ENCODE measurements around the gene ANKRD16. TPM values are rescaled to one million over a fixed set of nuclear protein-coding genes. Genes with fewer than 3 reads are reported as not detected.
"Not testable (repeated sequence)": the region's sequence is repeated elsewhere in the genome, so short reads cannot be mapped to it uniquely, and the experiment has no call there.

ANKRD16 gene
- total RNA-seq, 1 experiment from 2014 or later = 4.9 TPM

- Histone ChIP-seq H3K4me3 (ENCODE audit: low read length) (no peak overlapping the region), H3K4me2 (ENCODE audit: low read length) (no peak overlapping the region), H3K9ac (ENCODE audit: low read length) (no peak overlapping the region), H3K4me1 (ENCODE audit: insufficient read depth, low read length) (peaks cover 3% of the 10 kb centered on the region; the same call in 1 of the 2 replicates), H3K36me3 (ENCODE audit: low read depth, low read length) (no peaks in the 10 kb centered on the region), H3F3A (ENCODE audit: low read length, unreplicated experiment) (no peaks in the 10 kb centered on the region), H3K9me2 (replicated peaks; ENCODE audit: low read length) (no peaks in the 10 kb centered on the region), H4K20me1 (ENCODE audit: low read length) (no peaks in the 10 kb centered on the region), H2AFZ (ENCODE audit: low read length) (no peak overlapping the region), H3K9me3 (ENCODE audit: low read length) (no peaks in the 10 kb centered on the region), H3K79me2 (ENCODE audit: low read length) (no peaks in the 10 kb centered on the region), H3K27me3 (ENCODE audit: low read length) (no peaks in the 10 kb centered on the region), H3K27ac (ENCODE audit: low read length) (no peak overlapping the region)
- POLR2A ChIA-PET (ENCODE audit: unreplicated experiment) = no interaction called here
- DNase-seq (peak; percentile 59), ATAC-seq (peak; percentile 66)
- BruUV-seq (replicated peaks) = no TSS peak
- intact Hi-C loops (cut with micrococcal nuclease) = loop anchor here (1.0 to 2.0 kb wide), 2 partner anchors 63 to 86 kb away; no protein-coding TSS in a partner anchor
- no peak for TF ChIP-seq EZH2phosphoT487 (IDR thresholded peaks at IDR 0.05; ENCODE audit: borderline replicate concordance, low read length)
- TF ChIP-seq EZH2 (IDR thresholded peaks at IDR 0.05; ENCODE audit: low read length, unreplicated experiment) = no peak
- peak; percentile 57 for TF ChIP-seq CTCF (conservative IDR thresholded peaks at IDR 0.05; ENCODE audit: low read depth, low read length)
- CTCF ChIA-PET = interaction anchor here (0.6 to 1.0 kb wide), 3 partner anchors 16 to 250 kb away, joined by 3 to 8 read pairs (median 3); partner anchors contain the start of genes ANKRD16, FBH1 and TASOR2
Measured at GRCh38 chr10:5873515-5873995, 16.1 kb downstream of the ANKRD16 start.

- Histone ChIP-seq H3K79me2 (ENCODE audit: low read length) (no peaks in the 10 kb centered on the region), H3K36me3 (ENCODE audit: low read depth, low read length) (no peaks in the 10 kb centered on the region), H3K4me2 (ENCODE audit: low read length) (peak overlapping the region; percentile 48; the same call in 1 of the 2 replicates), H4K20me1 (ENCODE audit: low read length) (no peaks in the 10 kb centered on the region), H3K9me2 (replicated peaks; ENCODE audit: low read length) (no peaks in the 10 kb centered on the region), H3F3A (ENCODE audit: low read length, unreplicated experiment) (no peaks in the 10 kb centered on the region), H3K9me3 (ENCODE audit: low read length) (no peaks in the 10 kb centered on the region), H3K9ac (ENCODE audit: low read length) (no peak overlapping the region), H2AFZ (ENCODE audit: low read length) (no peak overlapping the region), H3K27ac (ENCODE audit: low read length) (0 out of 2 replicates have a peak overlapping the region, but pooled peaks have one; percentile 5), H3K27me3 (ENCODE audit: low read length) (no peaks in the 10 kb centered on the region), H3K4me1 (ENCODE audit: insufficient read depth, low read length) (peaks cover 3% of the 10 kb centered on the region; the same call in 1 of the 2 replicates), H3K4me3 (ENCODE audit: low read length) (no peak overlapping the region)
- ChIA-PET CTCF (no interaction called here), POLR2A (ENCODE audit: unreplicated experiment) (interaction anchor here (0.5 kb wide), 1 partner anchor 160 kb away, joined by 3 read pairs; no protein-coding TSS in a partner anchor)
- ATAC-seq (peak; percentile 88), DNase-seq (peak; percentile 49)
- intact Hi-C loops (cut with micrococcal nuclease) = no loop called here
- TF ChIP-seq EZH2phosphoT487 (IDR thresholded peaks at IDR 0.05; ENCODE audit: borderline replicate concordance, low read length) (no peak), CTCF (conservative IDR thresholded peaks at IDR 0.05; ENCODE audit: low read depth, low read length) (no peak)
- BruUV-seq (replicated peaks) = no TSS peak
Measured at GRCh38 chr10:5871596-5871995, 18.1 kb downstream of the ANKRD16 start.

- BruUV-seq (replicated peaks) = no TSS peak
- ATAC-seq (no peak), DNase-seq (no peak)
- no peaks in the 10 kb centered on the region for H3F3A ChIP-seq (ENCODE audit: low read length, unreplicated experiment)
- no peak overlapping the region for H3K27ac ChIP-seq (ENCODE audit: low read length)
- intact Hi-C loops (cut with micrococcal nuclease) = no loop called here
- no peak for TF ChIP-seq CTCF (conservative IDR thresholded peaks at IDR 0.05; ENCODE audit: low read depth, low read length)
- TF ChIP-seq EZH2phosphoT487 (IDR thresholded peaks at IDR 0.05; ENCODE audit: borderline replicate concordance, low read length) = no peak
- no peak for TF ChIP-seq EZH2 (IDR thresholded peaks at IDR 0.05; ENCODE audit: low read length, unreplicated experiment)
- no peaks in the 10 kb centered on the region for H3K36me3 ChIP-seq (ENCODE audit: low read depth, low read length)
- no peaks in the 10 kb centered on the region for H3K9me3 ChIP-seq (ENCODE audit: low read length)
- H3K4me2 ChIP-seq (ENCODE audit: low read length) = no peak overlapping the region
- peaks cover 3% of the 10 kb centered on the region; the same call in 1 of the 2 replicates for H3K4me1 ChIP-seq (ENCODE audit: insufficient read depth, low read length)
- H3K27me3 ChIP-seq (ENCODE audit: low read length) = no peaks in the 10 kb centered on the region
- ChIA-PET CTCF (no interaction called here), POLR2A (ENCODE audit: unreplicated experiment) (no interaction called here)
- H2AFZ ChIP-seq (ENCODE audit: low read length) = no peak overlapping the region
- no peaks in the 10 kb centered on the region for H3K79me2 ChIP-seq (ENCODE audit: low read length)
- no peak overlapping the region for H3K4me3 ChIP-seq (ENCODE audit: low read length)
- H4K20me1 ChIP-seq (ENCODE audit: low read length) = no peaks in the 10 kb centered on the region
- no peak overlapping the region for H3K9ac ChIP-seq (ENCODE audit: low read length)
- no peaks in the 10 kb centered on the region for H3K9me2 ChIP-seq (replicated peaks; ENCODE audit: low read length)
Measured at GRCh38 chr10:5869156-5869555, 20.5 kb downstream of the ANKRD16 start.

DNA sequence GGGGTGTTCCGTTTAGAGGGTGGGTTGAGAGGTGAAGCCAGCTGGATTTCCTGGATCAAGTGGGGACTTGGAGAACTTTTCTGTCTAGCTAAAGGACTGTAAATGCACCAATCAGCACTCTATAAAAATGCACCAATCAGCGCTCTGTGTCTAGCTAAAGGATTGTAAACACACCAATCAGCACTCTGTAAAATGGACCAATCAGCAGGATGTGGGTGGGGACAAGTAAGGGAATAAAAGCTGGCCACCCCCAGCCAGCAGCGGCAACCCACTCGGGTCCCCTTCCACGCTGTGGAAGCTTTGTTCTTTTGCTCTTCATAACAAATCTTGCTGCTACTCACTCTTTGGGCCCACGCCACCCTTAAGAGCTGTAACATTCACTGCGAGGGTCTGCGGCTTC, 21.3 kb downstream of the ANKRD16 start:
- H3K9ac ChIP-seq (ENCODE audit: low read length); H2AFZ ChIP-seq (ENCODE audit: low read length); H3K79me2 ChIP-seq (ENCODE audit: low read length); H3K9me3 ChIP-seq (ENCODE audit: low read length); H3F3A ChIP-seq (ENCODE audit: low read length, unreplicated experiment); H3K9me2 ChIP-seq (replicated peaks; ENCODE audit: low read length); POLR2A ChIA-PET (ENCODE audit: unreplicated experiment); H3K4me2 ChIP-seq (ENCODE audit: low read length); intact Hi-C loops (cut with micrococcal nuclease); H4K20me1 ChIP-seq (ENCODE audit: low read length); ATAC-seq; H3K4me3 ChIP-seq (ENCODE audit: low read length); DNase-seq; H3K27ac ChIP-seq (ENCODE audit: low read length); CTCF ChIA-PET; BruUV-seq (replicated peaks); H3K36me3 ChIP-seq (ENCODE audit: low read depth, low read length); H3K27me3 ChIP-seq (ENCODE audit: low read length); H3K4me1 ChIP-seq (ENCODE audit: insufficient read depth, low read length): not testable (repeated sequence)

Data from PC-3 (cell line).